K562 (cell line): ENCODE data around the gene SACM1L. TPM values are rescaled to one million over a fixed set of nuclear protein-coding genes. Genes with fewer than 3 reads are reported as not detected.

Source experiments
- ATAC-seq: fragments of 200-7000 bp; cut with Tn5 transposase; 3 replicates; pipeline ENCODE4 v1.9.1; 2020; ENCODE audit warnings: moderate library complexity
- BruUV-seq: library from RNA; stranded (reverse); fragments of 400-500 nt; replicated peaks from 2 replicates; lab custom pipeline; 2021; lab: Mats Ljungman, UMichigan
- CTCF ChIA-PET: fragments of 300-600 bp; formaldehyde crosslinking; extraction: SDS; loops from one replicate; lab custom pipeline; 2021; ENCODE audit warnings: low intra/inter-chr PET ratio; lab: Yijun Ruan, JAX
- POLR2A ChIA-PET: fragments of 300-600, 350-650 bp; sonication (Branson Sonifier 250); formaldehyde crosslinking; extraction: SDS; loops from one replicate; lab custom pipeline; 2021; ENCODE audit warnings: antibody characterized with exemption, inconsistent platforms; lab: Yijun Ruan, JAX
- DNase-seq, 4 experiments: peaks; one replicate each; pipeline versions ENCODE4 v3.0.0 to v3.0.0-alpha.2; 2011 to 2018; ENCODE audit warnings: low spot score in 3 of 4, mixed read lengths in 3 of 4; ENCODE audit errors: extremely low read depth in 1 of 4
- FAIRE-seq: peaks from 2 replicates; lab custom pipeline; 2011; peaks lifted over from hg19 to GRCh38; lab: Jason Lieb, UNC
- H2AFZ ChIP-seq: 2 replicates; pipeline ENCODE4 v1.6.0; 2011; ENCODE audit warnings: low read depth, low read length, control low read depth, inconsistent platforms
- H3K27ac ChIP-seq: fragments of 200-600 bp; 3 replicates; pipeline ENCODE4 v1.8.0; 2011; ENCODE audit warnings: low read depth, mild to moderate bottlenecking, control low read depth, inconsistent platforms, low read length, moderate library complexity, mixed read lengths; ENCODE audit errors: extremely low read depth
- H3K27me3 ChIP-seq, 2 experiments: fragments of 300-600 bp in 1 of 2; 2 replicates in 1 of 2; 3 replicates in 1 of 2; pipeline versions ENCODE4 v1.6.0 to v1.8.0; 2011; ENCODE audit warnings: inconsistent platforms in 2 of 2, low read length in 2 of 2, mild to moderate bottlenecking in 1 of 2, mixed read lengths in 1 of 2, moderate library complexity in 1 of 2; ENCODE audit not compliant: control insufficient read depth in 2 of 2, insufficient read depth in 2 of 2
- H3K36me3 ChIP-seq: fragments of 300-600 bp; 3 replicates; pipeline ENCODE4 v1.8.0; 2011; ENCODE audit warnings: mild to moderate bottlenecking, low read length, inconsistent platforms; ENCODE audit not compliant: control insufficient read depth, insufficient read depth
- H3K4me1 ChIP-seq, 2 experiments: fragments of 200-600 bp in 1 of 2; replicated peaks in 1 of 2; 2 replicates in 1 of 2; 3 replicates in 1 of 2; pipeline versions ENCODE4 v1.5.1 to v1.8.0; 2011; ENCODE audit warnings: inconsistent platforms in 2 of 2, low read length in 2 of 2, mild to moderate bottlenecking in 1 of 2, mixed read lengths in 1 of 2, moderate library complexity in 1 of 2; ENCODE audit not compliant: control insufficient read depth in 2 of 2, insufficient read depth in 2 of 2
- H3K4me2 ChIP-seq: 2 replicates; pipeline ENCODE4 v1.6.1; 2011; ENCODE audit warnings: low read length, control low read depth, inconsistent platforms, mixed read lengths; ENCODE audit not compliant: insufficient read depth
- H3K4me3 ChIP-seq: fragments of 200-600 bp; sonication (generic), shearing (Covaris generic); 2 replicates; pipeline ENCODE4 v1.5.1; 2016; ENCODE audit warnings: control low read depth, inconsistent platforms
- H3K79me2 ChIP-seq: fragments of 200-600 bp; 3 replicates; pipeline ENCODE4 v1.8.0; 2011; ENCODE audit warnings: low read length, inconsistent platforms; ENCODE audit not compliant: control insufficient read depth, insufficient read depth
- H3K9ac ChIP-seq, 2 experiments: 2 replicates each; pipeline versions ENCODE4 v1.6.0 to v1.6.1; 2011; ENCODE audit warnings: low read depth in 2 of 2, low read length in 2 of 2, control low read depth in 1 of 2, inconsistent platforms in 1 of 2, mild to moderate bottlenecking in 1 of 2, mixed read lengths in 1 of 2; ENCODE audit not compliant: insufficient read depth in 1 of 2
- H3K9me1 ChIP-seq: one replicate; pipeline ENCODE4 v1.6.0; 2011; ENCODE audit warnings: inconsistent platforms, mild to moderate bottlenecking, low read length, moderate library complexity; ENCODE audit not compliant: control insufficient read depth, insufficient read depth
- H3K9me3 ChIP-seq: replicated peaks from 2 replicates; pipeline ENCODE4 v1.5.1; 2011; ENCODE audit warnings: low read depth, low read length, inconsistent platforms; ENCODE audit not compliant: control insufficient read depth, insufficient read depth
- H4K20me1 ChIP-seq: replicated peaks from 2 replicates; pipeline ENCODE4 v1.6.1; 2011; ENCODE audit warnings: low read length, inconsistent platforms, mixed read lengths; ENCODE audit not compliant: control insufficient read depth, insufficient read depth
- ASH1L ChIP-seq: fragments of 450-650 bp; IDR thresholded peaks from 2 replicates; pipeline ENCODE4 v1.6.1; 2018; ENCODE audit warnings: borderline replicate concordance, mild to moderate bottlenecking, low read depth; ENCODE audit not compliant: partially characterized antibody
- GATAD2B ChIP-seq: fragments of 450-650 bp; IDR thresholded peaks from 2 replicates; pipeline ENCODE4 v1.6.1; 2017; ENCODE audit warnings: mild to moderate bottlenecking, borderline replicate concordance
- MEIS2 ChIP-seq: fragments of 450-650 bp; IDR thresholded peaks from 2 replicates; pipeline ENCODE4 v1.6.1; 2014; ENCODE audit warnings: mild to moderate bottlenecking; ENCODE audit not compliant: partially characterized antibody
- PTRF ChIP-seq: fragments of 450-650 bp; IDR thresholded peaks from 2 replicates; pipeline ENCODE4 v1.6.1; 2016; ENCODE audit warnings: mild to moderate bottlenecking, missing genetic modification characterization, missing compliant biosample characterization
- TAF9B ChIP-seq: fragments of 450-650 bp; IDR thresholded peaks from 2 replicates; pipeline ENCODE4 v1.6.1; 2018; ENCODE audit warnings: mild to moderate bottlenecking; ENCODE audit not compliant: partially characterized antibody
- YY1 ChIP-seq, 3 experiments: IDR thresholded peaks; 2 replicates each; pipeline ENCODE4 v1.6.1; 2011; ENCODE audit warnings: low read length in 2 of 3, mild to moderate bottlenecking in 2 of 3, moderate library complexity in 2 of 3, borderline replicate concordance in 1 of 3, control low read depth in 1 of 3, low read depth in 1 of 3; ENCODE audit not compliant: insufficient read depth in 3 of 3, insufficient replicate concordance in 2 of 3, control insufficient read depth in 1 of 3, insufficient read length in 1 of 3; ENCODE audit errors: extremely low read depth in 1 of 3
- ZFP91 ChIP-seq: sonication (generic); formaldehyde crosslinking; IDR thresholded peaks from 2 replicates; pipeline ENCODE4 v1.8.0; 2022; ENCODE audit warnings: mild to moderate bottlenecking, missing genetic modification reagents
- ZKSCAN3 ChIP-seq: fragments of 250-450 bp; sonication (Bioruptor Pico); IDR thresholded peaks from 2 replicates; pipeline ENCODE4 v1.4.0; 2020
- ZNF174 ChIP-seq: fragments of 250-450 bp; sonication (Bioruptor Pico); IDR thresholded peaks from 2 replicates; pipeline ENCODE4 v1.4.0; 2020; ENCODE audit warnings: mild to moderate bottlenecking
- ZNF316 ChIP-seq: fragments of 450-650 bp; IDR thresholded peaks from 2 replicates; pipeline ENCODE4 v1.6.1; 2016
- ZNF384 ChIP-seq: IDR thresholded peaks from 2 replicates; pipeline ENCODE4 v1.6.1; 2012; ENCODE audit warnings: low read depth, low read length, improper control_type of control experiment
- ZSCAN29 ChIP-seq: fragments of 450-650 bp; IDR thresholded peaks from 2 replicates; pipeline ENCODE4 v1.6.1; 2017
- WGBS: fragments of 100-300 bp; shearing (Covaris generic); methylation state at CpG from one replicate; pipeline ENCODE4 v1.1.6; 2016; ENCODE audit warnings: low coverage, mixed read lengths; ENCODE audit not compliant: insufficient coverage; ENCODE audit errors: missing lambda C conversion rate; 5-methylcytosine and 5-hydroxymethylcytosine counted together
- in situ Hi-C: fragments of 300-500 bp; cut with MboI; formaldehyde crosslinking; loops from 4 replicates; pipeline ENCODE4 v1.15.0; 2018; ENCODE audit warnings: inconsistent platforms, mixed read lengths
- intact Hi-C: fragments of 100-400 bp; cut with micrococcal nuclease; formaldehyde crosslinking; loops from 2 replicates; pipeline ENCODE4 v1.14.2; 2022
- polyA plus RNA-seq, 8 experiments: library from polyadenylated mRNA; depleted of rRNA in 4 of 8; stranded (reverse) in 5 of 8; unstranded in 3 of 8; fragments of >200 nt; fragmentation: Nextera tagmentation in 2 of 8; fragmentation: Illumina TruSeq in 1 of 8; extraction: Ambion mirVana in 2 of 8; extraction: Trizol in 1 of 8; gene quantifications; 2 replicates each; pipeline versions ENCODE4 v1.2.1 to v1.2.3, GENCODE V29; 2011 to 2014; ENCODE audit warnings: inconsistent platforms in 1 of 8, missing spikeins in 1 of 8
- total RNA-seq, 7 experiments: library from RNA; depleted of rRNA in 6 of 7; stranded (reverse); fragments of >200 nt in 6 of 7; fragmentation: Illumina TruSeq in 2 of 7; extraction: Trizol in 2 of 7; gene quantifications; 2 replicates each; pipeline versions ENCODE4 v1.2.1 to v1.2.3, GENCODE V29; 2011 to 2021; ENCODE audit warnings: low replicate concordance in 1 of 7

The SACM1L gene
- total and polyA plus RNA-seq, 9 of the 15 experiments (the other 6 are each of a cell fraction or from before 2014, with no cell fraction given): 25.7 to 67.2 (median 40.3) TPM

- no peak for TF ChIP-seq ZNF316
- no peak for TF ChIP-seq GATAD2B
- TF ChIP-seq ZFP91 (CRISPR knock-in tag): no peak
- TF ChIP-seq MEIS2: no peak
- TF ChIP-seq PTRF: no peak
- TF ChIP-seq ASH1L: no peak
- TF ChIP-seq YY1 (IDR thresholded peaks at IDR 0.05; ENCODE audit: borderline replicate concordance in 1 of 3, control insufficient read depth in 1 of 3, extremely low read depth in 1 of 3, insufficient read depth in 3 of 3, insufficient read length in 1 of 3, insufficient replicate concordance in 2 of 3, low read depth in 1 of 3, low read length in 2 of 3): no peak
- no peak for TF ChIP-seq ZNF384
- no peak for TF ChIP-seq TAF9B
- TF ChIP-seq ZNF174 (CRISPR knock-in tag): no peak
- no peak for TF ChIP-seq ZSCAN29
- no peak for TF ChIP-seq ZKSCAN3 (CRISPR knock-in tag)
- 0 out of 2 replicates have a peak, but pooled peaks cover 2% of the 10 kb centered on the region for H3K9me3 ChIP-seq
- H2AFZ ChIP-seq: no peak overlapping the region
- peaks cover 43 to 55% of the 10 kb centered on the region in 2 experiments for H3K27me3 ChIP-seq
- peaks cover 0 to 10% of the 10 kb centered on the region in 2 experiments; a peak in 2 of 5 replicates for H3K4me1 ChIP-seq
- H3K4me3 ChIP-seq: no peak overlapping the region
- ChIA-PET POLR2A (interaction anchor here (1.0 kb wide), 2 partner anchors 10 to 16 kb away, joined by 3 to 4 read pairs; no protein-coding TSS in a partner anchor), CTCF (no interaction called here)
- DNase-seq: no peak
- no peaks in the 10 kb centered on the region for H3K9me1 ChIP-seq
- H3K36me3 ChIP-seq: no peaks in the 10 kb centered on the region
- no peaks in the 10 kb centered on the region for H4K20me1 ChIP-seq
- FAIRE-seq: no peak
- no peak for ATAC-seq
- no peak overlapping the region for H3K9ac ChIP-seq
- H3K4me2 ChIP-seq: no peak overlapping the region
- H3K79me2 ChIP-seq: no peaks in the 10 kb centered on the region
- intact Hi-C loops (no loop called here), in situ Hi-C loops (no loop called here)
- WGBS: 0% methylated on average over 7 of the region's 7 CpGs
- BruUV-seq: no TSS peak
- no peak overlapping the region for H3K27ac ChIP-seq
Measured at GRCh38 chr3:45792516-45793172, 103.4 kb downstream of the SACM1L start.
